ENCODE results near the gene TMEM123.

The TMEM123 gene

DNA sequence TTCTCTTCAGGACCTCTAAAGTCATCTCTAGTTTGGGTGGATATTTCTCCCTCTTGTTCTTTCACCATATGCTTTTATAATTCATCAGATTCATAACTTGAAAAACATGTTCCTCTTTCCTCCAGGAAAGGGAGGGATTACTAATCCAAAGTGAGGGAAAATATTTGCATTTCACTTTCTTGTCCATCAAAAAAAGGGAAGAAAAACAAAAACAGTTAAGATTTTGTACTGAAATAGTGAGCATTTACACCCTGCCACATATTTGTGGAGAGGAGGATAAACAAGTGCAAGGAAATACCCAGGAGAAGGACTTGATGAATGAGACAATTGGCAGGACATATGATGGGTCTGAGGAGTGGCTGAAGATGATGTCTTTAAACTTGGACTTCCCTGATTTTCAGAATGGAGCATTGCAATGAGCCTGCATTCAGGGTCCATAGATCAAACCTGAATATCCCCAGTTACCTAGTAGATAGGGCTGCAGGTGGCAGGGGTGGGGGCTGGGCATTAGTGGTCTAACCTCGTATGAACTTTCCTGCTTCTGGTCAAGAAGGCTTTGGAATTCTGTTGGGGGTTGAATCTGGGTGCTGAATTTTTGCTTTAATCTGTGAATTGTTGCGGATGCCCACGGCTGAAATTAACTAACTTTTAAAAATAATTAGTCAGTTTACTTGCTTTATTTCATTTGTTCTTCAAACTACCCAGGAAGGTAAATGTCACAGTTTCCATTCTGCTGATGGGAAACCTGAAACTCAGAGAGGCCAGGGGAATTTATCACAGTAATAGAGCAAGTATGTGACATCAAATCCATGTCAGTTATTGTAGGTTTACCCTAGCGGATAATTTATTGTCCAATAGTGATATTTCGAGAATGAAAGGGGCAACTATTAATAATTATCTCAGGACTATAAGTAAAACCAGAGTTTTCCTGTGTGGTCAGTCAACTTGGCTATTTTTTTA, 36.9 kb upstream of the TMEM123 start:
- no peak for DNase-seq
- Histone ChIP-seq H3K4me3 (ENCODE audit: insufficient read depth, low read depth, low read length, poor library complexity, severe bottlenecking) (no peak overlapping the region), H3K27me3 (replicated peaks; ENCODE audit: control insufficient read depth, insufficient read depth, low read length, poor library complexity, severe bottlenecking) (no peaks in the 10 kb centered on the region), H3K36me3 (ENCODE audit: control insufficient read depth, insufficient read depth, low read length) (no peaks in the 10 kb centered on the region), H3K27ac (ENCODE audit: insufficient read depth, low read length, poor library complexity, severe bottlenecking) (no peak overlapping the region), H3K4me1 (ENCODE audit: control insufficient read depth, insufficient read depth, low read length, poor library complexity, severe bottlenecking) (no peaks in the 10 kb centered on the region), H3K9me3 (ENCODE audit: control insufficient read depth, low read length) (no peaks in the 10 kb centered on the region)

DNA sequence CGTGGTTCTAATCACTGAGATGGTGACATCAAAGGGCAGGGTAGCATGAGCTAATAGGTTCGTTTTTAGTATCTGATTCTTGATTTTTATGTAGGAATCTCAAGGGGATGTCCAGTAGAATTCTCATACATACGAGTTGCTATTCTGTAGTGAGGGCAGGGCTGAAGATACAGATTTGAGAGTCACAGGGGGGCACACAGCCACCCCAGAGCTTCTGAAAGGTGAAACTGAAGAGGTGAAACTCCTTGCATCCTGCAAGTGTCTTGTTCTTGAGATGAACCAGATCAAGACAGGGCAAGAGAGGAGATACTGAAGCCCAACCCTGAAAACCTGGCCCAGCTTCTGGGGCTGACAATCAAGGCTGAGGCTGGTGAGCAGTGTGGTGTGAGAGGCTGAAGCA, 35.6 kb upstream of the TMEM123 start:
- H3K4me1 ChIP-seq (ENCODE audit: control insufficient read depth, insufficient read depth, low read length, poor library complexity, severe bottlenecking): no peaks in the 10 kb centered on the region
- H3K27ac ChIP-seq (ENCODE audit: insufficient read depth, low read length, poor library complexity, severe bottlenecking): no peak overlapping the region
- H3K36me3 ChIP-seq (ENCODE audit: control insufficient read depth, insufficient read depth, low read length): no peaks in the 10 kb centered on the region
- DNase-seq: no peak
- H3K4me3 ChIP-seq (ENCODE audit: insufficient read depth, low read depth, low read length, poor library complexity, severe bottlenecking): no peak overlapping the region
- H3K9me3 ChIP-seq (ENCODE audit: control insufficient read depth, low read length): no peaks in the 10 kb centered on the region
- H3K27me3 ChIP-seq (replicated peaks; ENCODE audit: control insufficient read depth, insufficient read depth, low read length, poor library complexity, severe bottlenecking): no peaks in the 10 kb centered on the region

DNA sequence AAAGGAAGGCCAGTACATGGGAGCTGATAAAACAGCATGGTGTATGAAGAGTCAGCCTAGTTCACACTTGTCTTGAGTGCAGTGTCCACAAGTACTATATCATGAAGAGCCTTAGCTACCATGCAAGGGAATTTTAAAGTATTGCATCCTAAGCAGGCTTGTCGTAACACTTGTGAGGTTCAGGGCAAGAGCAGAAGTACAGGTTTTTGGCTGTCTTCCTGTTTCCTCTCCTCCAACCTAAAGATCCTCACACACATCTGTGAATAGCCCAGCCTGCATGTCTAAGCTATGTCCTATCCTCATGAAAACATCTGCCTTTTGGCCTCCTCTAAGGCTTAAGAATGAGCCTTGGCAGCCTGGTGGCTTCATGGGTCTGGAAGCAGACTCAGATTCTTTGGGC, 34.6 kb upstream of the TMEM123 start:
- Histone ChIP-seq H3K4me1 (ENCODE audit: control insufficient read depth, insufficient read depth, low read length, poor library complexity, severe bottlenecking) (no peaks in the 10 kb centered on the region), H3K27ac (ENCODE audit: insufficient read depth, low read length, poor library complexity, severe bottlenecking) (no peak overlapping the region), H3K9me3 (ENCODE audit: control insufficient read depth, low read length) (no peaks in the 10 kb centered on the region), H3K27me3 (replicated peaks; ENCODE audit: control insufficient read depth, insufficient read depth, low read length, poor library complexity, severe bottlenecking) (no peaks in the 10 kb centered on the region), H3K36me3 (ENCODE audit: control insufficient read depth, insufficient read depth, low read length) (no peaks in the 10 kb centered on the region), H3K4me3 (ENCODE audit: insufficient read depth, low read depth, low read length, poor library complexity, severe bottlenecking) (no peak overlapping the region)
- no peak for DNase-seq

DNA sequence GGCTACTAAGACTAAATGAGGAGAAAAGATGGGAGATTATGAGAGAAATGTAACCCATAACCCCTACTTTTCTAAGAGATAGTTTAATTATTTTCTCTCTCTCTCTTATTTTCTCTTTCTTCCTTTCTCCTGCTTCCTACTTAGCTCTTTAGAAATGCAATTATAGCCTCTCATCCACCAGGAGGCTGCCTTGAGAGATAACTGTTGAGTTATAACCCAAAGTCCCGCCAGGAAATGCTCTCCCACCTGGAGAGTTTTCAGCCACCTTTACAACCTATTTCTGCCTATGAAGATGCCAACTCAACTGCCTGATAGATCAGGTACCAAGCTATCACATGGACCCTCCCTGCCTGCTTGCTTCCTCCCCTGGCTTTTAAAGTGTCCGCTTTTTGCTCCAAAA, 34.0 kb upstream of the TMEM123 start:
- Histone ChIP-seq H3K4me3 (ENCODE audit: insufficient read depth, low read depth, low read length, poor library complexity, severe bottlenecking) (no peak overlapping the region), H3K27me3 (replicated peaks; ENCODE audit: control insufficient read depth, insufficient read depth, low read length, poor library complexity, severe bottlenecking) (no peaks in the 10 kb centered on the region), H3K27ac (ENCODE audit: insufficient read depth, low read length, poor library complexity, severe bottlenecking) (no peak overlapping the region), H3K9me3 (ENCODE audit: control insufficient read depth, low read length) (no peaks in the 10 kb centered on the region), H3K4me1 (ENCODE audit: control insufficient read depth, insufficient read depth, low read length, poor library complexity, severe bottlenecking) (no peaks in the 10 kb centered on the region), H3K36me3 (ENCODE audit: control insufficient read depth, insufficient read depth, low read length) (no peaks in the 10 kb centered on the region)
- DNase-seq: no peak

DNA sequence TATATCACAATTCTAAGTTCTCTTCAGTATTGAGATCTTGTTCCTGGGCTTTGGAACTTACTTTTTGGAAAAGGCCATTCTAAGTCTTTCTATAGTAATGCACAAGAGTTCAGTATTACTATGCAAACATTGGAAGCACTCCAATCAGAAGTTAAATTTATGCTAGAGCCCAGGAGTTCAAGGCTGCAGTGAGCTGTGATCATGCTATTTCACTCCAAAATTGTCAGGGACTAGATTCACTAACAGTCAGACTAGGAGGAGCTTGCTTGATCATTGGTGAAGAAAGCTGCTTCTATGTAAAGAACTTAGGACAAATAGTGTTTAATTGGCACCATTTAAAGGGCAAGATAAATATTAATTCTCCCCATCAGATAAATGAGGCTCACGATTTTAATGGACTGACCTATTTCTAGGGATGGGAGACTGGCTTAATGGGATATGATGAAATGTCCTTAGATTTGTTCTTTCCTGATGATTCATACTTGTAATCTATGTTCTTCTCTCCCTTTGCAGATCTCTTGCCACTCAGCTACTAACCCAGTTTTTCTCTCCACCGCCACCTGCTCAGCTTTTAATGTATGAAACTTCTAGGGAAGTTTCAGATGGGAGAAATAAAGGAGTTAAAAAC, 32.6 kb upstream of the TMEM123 start:
- Histone ChIP-seq H3K36me3 (ENCODE audit: control insufficient read depth, insufficient read depth, low read length) (no peaks in the 10 kb centered on the region), H3K4me3 (ENCODE audit: insufficient read depth, low read depth, low read length, poor library complexity, severe bottlenecking) (no peak overlapping the region), H3K27me3 (replicated peaks; ENCODE audit: control insufficient read depth, insufficient read depth, low read length, poor library complexity, severe bottlenecking) (no peaks in the 10 kb centered on the region), H3K4me1 (ENCODE audit: control insufficient read depth, insufficient read depth, low read length, poor library complexity, severe bottlenecking) (no peaks in the 10 kb centered on the region), H3K9me3 (ENCODE audit: control insufficient read depth, low read length) (no peaks in the 10 kb centered on the region), H3K27ac (ENCODE audit: insufficient read depth, low read length, poor library complexity, severe bottlenecking) (no peak overlapping the region)
- DNase-seq: no peak

DNA sequence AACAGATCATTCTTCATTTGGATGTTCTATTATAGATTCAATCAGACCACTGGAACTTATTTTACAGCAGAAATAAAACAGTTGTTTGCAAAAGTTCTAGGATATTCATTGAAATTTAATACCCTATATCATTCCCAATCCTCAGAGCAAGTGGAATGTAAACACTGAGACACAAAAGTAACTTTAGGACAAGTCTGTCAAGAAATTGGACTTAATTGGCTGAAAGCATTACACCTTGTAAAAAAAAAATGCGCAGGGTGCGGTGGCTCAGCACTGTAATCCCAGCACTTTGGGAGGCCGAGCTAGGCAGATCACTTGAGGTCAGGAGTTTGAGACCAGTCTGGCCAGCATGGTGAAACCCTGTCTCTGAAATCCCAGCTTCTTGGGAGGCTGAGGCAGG, 29.9 kb upstream of the TMEM123 start:
- H3K27me3 ChIP-seq (replicated peaks; ENCODE audit: control insufficient read depth, insufficient read depth, low read length, poor library complexity, severe bottlenecking): no peaks in the 10 kb centered on the region
- no peak overlapping the region for H3K4me3 ChIP-seq (ENCODE audit: insufficient read depth, low read depth, low read length, poor library complexity, severe bottlenecking)
- no peaks in the 10 kb centered on the region for H3K36me3 ChIP-seq (ENCODE audit: control insufficient read depth, insufficient read depth, low read length)
- no peaks in the 10 kb centered on the region for H3K4me1 ChIP-seq (ENCODE audit: control insufficient read depth, insufficient read depth, low read length, poor library complexity, severe bottlenecking)
- no peak overlapping the region for H3K27ac ChIP-seq (ENCODE audit: insufficient read depth, low read length, poor library complexity, severe bottlenecking)
- DNase-seq: no peak
- no peaks in the 10 kb centered on the region for H3K9me3 ChIP-seq (ENCODE audit: control insufficient read depth, low read length)

DNA sequence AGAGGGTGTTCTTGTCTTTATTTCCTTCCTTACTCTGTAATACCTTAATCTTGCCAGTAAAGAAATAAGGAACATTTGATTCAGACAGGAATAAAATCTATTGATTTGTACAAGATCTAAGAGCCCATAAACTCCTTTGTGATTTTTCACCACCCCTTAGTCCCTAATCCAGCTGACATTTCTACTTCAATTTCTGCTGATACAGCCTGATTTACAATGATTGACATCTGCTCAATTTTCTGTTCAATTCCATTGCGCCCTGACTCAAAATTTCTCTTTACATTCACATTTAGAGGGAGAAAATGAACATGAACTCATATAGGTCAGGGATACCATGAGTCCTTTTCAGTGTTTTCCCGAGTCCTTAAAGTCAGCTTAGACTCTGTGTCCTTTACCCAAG, 27.2 kb upstream of the TMEM123 start:
- H3K27me3 ChIP-seq (replicated peaks; ENCODE audit: control insufficient read depth, insufficient read depth, low read length, poor library complexity, severe bottlenecking): no peaks in the 10 kb centered on the region
- H3K36me3 ChIP-seq (ENCODE audit: control insufficient read depth, insufficient read depth, low read length): no peaks in the 10 kb centered on the region
- no peak overlapping the region for H3K4me3 ChIP-seq (ENCODE audit: insufficient read depth, low read depth, low read length, poor library complexity, severe bottlenecking)
- H3K9me3 ChIP-seq (ENCODE audit: control insufficient read depth, low read length): no peaks in the 10 kb centered on the region
- DNase-seq: no peak
- no peak overlapping the region for H3K27ac ChIP-seq (ENCODE audit: insufficient read depth, low read length, poor library complexity, severe bottlenecking)
- peaks cover 9% of the 10 kb centered on the region for H3K4me1 ChIP-seq (ENCODE audit: control insufficient read depth, insufficient read depth, low read length, poor library complexity, severe bottlenecking)

DNA sequence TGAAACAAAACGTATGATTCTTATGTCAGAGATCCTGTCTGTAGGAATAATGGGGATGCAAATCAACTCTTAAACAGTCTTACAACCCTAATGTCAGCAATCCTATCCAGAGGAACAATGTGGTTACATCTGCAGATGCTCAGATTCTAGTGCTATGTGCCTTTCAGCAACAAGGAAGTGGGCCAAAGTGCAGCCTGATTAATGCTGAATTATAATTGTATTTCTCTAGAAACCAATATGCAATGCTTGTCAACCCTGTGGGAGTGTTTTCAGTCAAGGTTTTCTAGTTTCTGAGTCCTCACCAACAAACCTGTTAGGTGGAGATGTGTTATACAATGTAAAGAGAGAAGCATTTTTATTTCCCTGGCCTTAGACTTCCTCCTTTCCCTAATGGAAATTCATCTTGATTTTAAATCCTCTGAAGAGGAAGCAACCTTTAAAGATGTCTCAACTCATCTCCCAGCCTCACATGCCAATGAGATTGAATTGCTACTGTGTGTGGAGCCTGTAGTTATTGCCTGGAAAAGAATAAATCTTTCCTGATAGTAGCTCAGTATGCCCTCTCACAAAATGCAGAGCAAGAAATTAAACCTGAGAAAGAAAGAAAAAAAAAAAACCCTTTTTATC, 26.2 kb upstream of the TMEM123 start:
- DNase-seq: no peak
- H3K27me3 ChIP-seq (replicated peaks; ENCODE audit: control insufficient read depth, insufficient read depth, low read length, poor library complexity, severe bottlenecking): no peaks in the 10 kb centered on the region
- no peak overlapping the region for H3K4me3 ChIP-seq (ENCODE audit: insufficient read depth, low read depth, low read length, poor library complexity, severe bottlenecking)
- H3K9me3 ChIP-seq (ENCODE audit: control insufficient read depth, low read length): no peaks in the 10 kb centered on the region
- no peaks in the 10 kb centered on the region for H3K36me3 ChIP-seq (ENCODE audit: control insufficient read depth, insufficient read depth, low read length)
- peaks cover 10% of the 10 kb centered on the region for H3K4me1 ChIP-seq (ENCODE audit: control insufficient read depth, insufficient read depth, low read length, poor library complexity, severe bottlenecking)
- H3K27ac ChIP-seq (ENCODE audit: insufficient read depth, low read length, poor library complexity, severe bottlenecking): no peak overlapping the region

DNA sequence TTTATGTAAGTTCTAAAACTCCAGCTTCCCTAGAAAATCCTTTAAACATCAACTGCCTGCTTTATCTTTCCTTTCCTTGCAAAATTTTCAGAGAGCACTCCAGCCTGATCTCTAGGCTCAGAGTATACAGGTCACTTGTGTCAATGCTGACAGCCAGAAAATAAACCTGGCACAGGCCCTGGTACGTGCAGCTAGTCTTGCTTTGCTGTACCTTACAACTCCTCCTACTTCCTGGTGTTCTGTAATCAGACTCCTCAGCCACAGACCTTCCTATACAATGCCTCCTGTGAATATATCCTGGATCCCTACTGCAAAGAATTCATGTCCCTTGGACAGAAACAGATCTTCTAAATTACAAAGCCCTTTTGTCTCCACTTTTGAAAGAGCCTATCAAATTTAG, 24.2 kb upstream of the TMEM123 start:
- H3K27me3 ChIP-seq (replicated peaks; ENCODE audit: control insufficient read depth, insufficient read depth, low read length, poor library complexity, severe bottlenecking): no peaks in the 10 kb centered on the region
- no peak overlapping the region for H3K27ac ChIP-seq (ENCODE audit: insufficient read depth, low read length, poor library complexity, severe bottlenecking)
- DNase-seq: no peak
- H3K9me3 ChIP-seq (ENCODE audit: control insufficient read depth, low read length): no peaks in the 10 kb centered on the region
- no peak overlapping the region for H3K4me3 ChIP-seq (ENCODE audit: insufficient read depth, low read depth, low read length, poor library complexity, severe bottlenecking)
- peaks cover 18% of the 10 kb centered on the region for H3K4me1 ChIP-seq (ENCODE audit: control insufficient read depth, insufficient read depth, low read length, poor library complexity, severe bottlenecking)
- no peaks in the 10 kb centered on the region for H3K36me3 ChIP-seq (ENCODE audit: control insufficient read depth, insufficient read depth, low read length)

DNA sequence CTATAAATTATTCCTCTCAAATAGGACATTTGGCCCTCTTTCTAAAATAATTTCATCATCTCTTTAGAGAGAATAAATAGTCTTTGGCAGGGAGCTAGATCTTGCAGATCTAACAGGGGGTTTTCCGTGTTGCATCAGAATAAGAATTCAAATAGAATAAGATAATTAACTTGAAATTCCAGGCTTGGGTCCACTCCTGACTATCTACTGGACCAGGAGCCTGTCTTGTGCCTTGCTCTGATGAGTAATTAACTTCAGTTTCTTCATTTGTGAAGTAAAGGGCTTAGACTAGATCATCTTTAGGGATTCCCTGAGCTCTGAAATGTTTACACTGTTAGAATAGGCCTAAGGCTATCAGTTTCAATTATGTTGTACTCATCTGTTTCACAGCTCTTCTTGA, 23.5 kb upstream of the TMEM123 start:
- Histone ChIP-seq H3K9me3 (ENCODE audit: control insufficient read depth, low read length) (no peaks in the 10 kb centered on the region), H3K4me3 (ENCODE audit: insufficient read depth, low read depth, low read length, poor library complexity, severe bottlenecking) (no peak overlapping the region)

More for the DNA sequence above, 23.5 kb upstream of the TMEM123 start:
- Histone ChIP-seq H3K36me3 (ENCODE audit: control insufficient read depth, insufficient read depth, low read length) (no peaks in the 10 kb centered on the region), H3K27me3 (replicated peaks; ENCODE audit: control insufficient read depth, insufficient read depth, low read length, poor library complexity, severe bottlenecking) (no peaks in the 10 kb centered on the region), H3K4me1 (ENCODE audit: control insufficient read depth, insufficient read depth, low read length, poor library complexity, severe bottlenecking) (peaks cover 23% of the 10 kb centered on the region), H3K27ac (ENCODE audit: insufficient read depth, low read length, poor library complexity, severe bottlenecking) (no peak overlapping the region)
- no peak for DNase-seq

All from effector memory CD4-positive, alpha-beta T cell (primary cell).